Testis (tissue), 3 donors: Measurements from ENCODE around the gene RASL10B. TPM values are rescaled to one million over a fixed set of nuclear protein-coding genes. Genes with fewer than 3 reads are reported as not detected.

Source experiments
- DNase-seq: peaks from one replicate; pipeline ENCODE4 v3.0.0-alpha.2; 2019
- H3K27ac ChIP-seq, 2 donors: fragments of 200-600 bp; sonication (generic); one replicate each; pipeline ENCODE4 v1.5.1; 2019
- H3K27me3 ChIP-seq: fragments of 200-600 bp; sonication (generic); one replicate; pipeline ENCODE4 v1.5.1; 2019
- H3K36me3 ChIP-seq: fragments of 200-600 bp; sonication (generic); one replicate; pipeline ENCODE4 v1.5.1; 2017; ENCODE audit warnings: low read depth; ENCODE audit errors: missing control alignments
- H3K4me1 ChIP-seq: fragments of 200-600 bp; sonication (generic); one replicate; pipeline ENCODE4 v1.5.1; 2019
- H3K4me3 ChIP-seq, 2 donors: fragments of 200-600 bp; sonication (generic); one replicate each; pipeline ENCODE4 v1.5.1; 2017 to 2019
- H3K9me3 ChIP-seq: fragments of 200-600 bp; sonication (generic); one replicate; pipeline ENCODE4 v1.5.1; 2017
- POLR2A ChIP-seq: fragments of 450-650 bp; IDR thresholded peaks from one replicate; pipeline ENCODE4 v1.6.1; 2017; ENCODE audit warnings: antibody characterized with exemption, mild to moderate bottlenecking, moderate library complexity
- WGBS, 2 donors: methylation state at CpG; one replicate each; pipeline ENCODE4 v1.1.5; 2018; 5-methylcytosine and 5-hydroxymethylcytosine counted together
- intact Hi-C: fragments of 100-400 bp; cut with DNase I; formaldehyde crosslinking; loops from one replicate; pipeline ENCODE4 v1.15.1; 2023; ENCODE audit warnings: low total_unique reads
- polyA plus RNA-seq: library from polyadenylated mRNA; stranded (reverse); fragments of 350-450 nt; fragmentation: Illumina TruSeq; extraction: RNeasy Lipid Tissue Mini Kit (QIAGEN cat#74804); gene quantifications from one replicate; pipeline ENCODE4 v1.2.3, GENCODE V29; 2014; ENCODE audit warnings: low read depth, low replicate concordance; ENCODE audit not compliant: insufficient read depth
- total RNA-seq, 2 donors: library from RNA; depleted of rRNA; stranded (reverse); fragments of >200 nt; gene quantifications; one replicate each; pipeline ENCODE4 v1.2.3, GENCODE V29; 2016
- TF ChIP-seq, protein P1 (sequence below), 3 experiments: fragments of 450-650 bp in 2 of 3; fragments of 200-600 bp in 1 of 3; sonication (generic) in 1 of 3; IDR thresholded peaks; one replicate each; pipeline ENCODE4 v1.5.1; 2016 to 2019; ENCODE audit warnings: antibody characterized with exemption in 3 of 3, mild to moderate bottlenecking in 2 of 3, moderate library complexity in 1 of 3

Gene RASL10B
- total and polyA plus RNA-seq, 3 donors from 2014 or later, result 2.5 to 4.8 (median 3.8) TPM

- Histone ChIP-seq H3K4me1 (peaks cover 6% of the 10 kb centered on the region), H3K9me3 (no peaks in the 10 kb centered on the region), H3K27ac (no peak overlapping the region), H3K36me3 (no peaks in the 10 kb centered on the region), H3K4me3 (no peak overlapping the region), H3K27me3 (no peaks in the 10 kb centered on the region)
- TF ChIP-seq, protein P1, sequence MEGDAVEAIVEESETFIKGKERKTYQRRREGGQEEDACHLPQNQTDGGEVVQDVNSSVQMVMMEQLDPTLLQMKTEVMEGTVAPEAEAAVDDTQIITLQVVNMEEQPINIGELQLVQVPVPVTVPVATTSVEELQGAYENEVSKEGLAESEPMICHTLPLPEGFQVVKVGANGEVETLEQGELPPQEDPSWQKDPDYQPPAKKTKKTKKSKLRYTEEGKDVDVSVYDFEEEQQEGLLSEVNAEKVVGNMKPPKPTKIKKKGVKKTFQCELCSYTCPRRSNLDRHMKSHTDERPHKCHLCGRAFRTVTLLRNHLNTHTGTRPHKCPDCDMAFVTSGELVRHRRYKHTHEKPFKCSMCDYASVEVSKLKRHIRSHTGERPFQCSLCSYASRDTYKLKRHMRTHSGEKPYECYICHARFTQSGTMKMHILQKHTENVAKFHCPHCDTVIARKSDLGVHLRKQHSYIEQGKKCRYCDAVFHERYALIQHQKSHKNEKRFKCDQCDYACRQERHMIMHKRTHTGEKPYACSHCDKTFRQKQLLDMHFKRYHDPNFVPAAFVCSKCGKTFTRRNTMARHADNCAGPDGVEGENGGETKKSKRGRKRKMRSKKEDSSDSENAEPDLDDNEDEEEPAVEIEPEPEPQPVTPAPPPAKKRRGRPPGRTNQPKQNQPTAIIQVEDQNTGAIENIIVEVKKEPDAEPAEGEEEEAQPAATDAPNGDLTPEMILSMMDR (IDR thresholded peaks at IDR 0.05), result no peak
- no peak for TF ChIP-seq POLR2A
- intact Hi-C loops, result no loop called here
- DNase-seq, result no peak
- 87 to 94% methylated on average over 4 to 6 of the region's 6 CpGs for WGBS, 2 donors
Observed at GRCh38 chr17:35733366-35733765, 1.9 kb downstream of the RASL10B start.

DNA sequence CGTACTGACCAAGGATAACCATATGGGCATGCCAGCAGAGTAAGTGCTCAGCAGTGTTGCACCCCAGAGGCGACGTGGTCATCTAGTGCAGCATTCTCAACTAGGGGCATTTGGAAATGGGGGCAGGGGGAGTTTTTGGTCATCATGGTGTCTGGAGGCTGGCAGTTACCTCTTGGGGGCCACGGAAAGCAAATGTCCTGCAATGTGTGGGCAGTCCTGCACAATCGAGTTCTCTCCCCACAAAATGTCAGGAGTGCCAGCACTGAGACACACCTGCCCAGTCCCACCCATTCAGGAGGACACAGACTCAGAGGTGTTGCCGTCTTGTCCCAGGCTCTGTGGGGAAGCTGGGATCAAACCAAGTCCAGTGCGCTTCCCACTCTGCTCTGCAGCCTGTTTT lies 3.0 kb downstream of the RASL10B start:
- 88 to 92% methylated on average over 7 of the region's 7 CpGs for WGBS, 2 donors

GRCh38 chr17:35735036-35735805 lies 3.8 kb downstream of the RASL10B start:
- DNase-seq, result no peak
- intact Hi-C loops, result no loop called here
- Histone ChIP-seq H3K27ac (no peak overlapping the region), H3K27me3 (no peaks in the 10 kb centered on the region), H3K9me3 (no peaks in the 10 kb centered on the region), H3K4me1 (peaks cover 6% of the 10 kb centered on the region), H3K4me3 (no peak overlapping the region), H3K36me3 (no peaks in the 10 kb centered on the region)
- 82 to 86% methylated on average over 21 to 29 of the region's 29 CpGs for WGBS, 2 donors
- no peak for TF ChIP-seq POLR2A
- TF ChIP-seq, protein P1 (IDR thresholded peaks at IDR 0.05), result no peak

More for the DNA sequence above, 3.0 kb downstream of the RASL10B start:
- no peaks in the 10 kb centered on the region for H3K27me3 ChIP-seq
- DNase-seq, result no peak
- no peak for TF ChIP-seq POLR2A
- TF ChIP-seq, protein P1 (IDR thresholded peaks at IDR 0.05), result no peak
- no peaks in the 10 kb centered on the region for H3K36me3 ChIP-seq
- intact Hi-C loops, result no loop called here
- H3K9me3 ChIP-seq, result no peaks in the 10 kb centered on the region
- no peak overlapping the region for H3K27ac ChIP-seq
- peaks cover 6% of the 10 kb centered on the region for H3K4me1 ChIP-seq
- H3K4me3 ChIP-seq, result no peak overlapping the region

- H3K4me3 ChIP-seq, result no peak overlapping the region
- TF ChIP-seq POLR2A, result no peak
- TF ChIP-seq, protein P1 (IDR thresholded peaks at IDR 0.05), result no peak
Observed at GRCh38 chr17:35736236-35736635, 4.8 kb downstream of the RASL10B start.

More at GRCh38 chr17:35736236-35736635, 4.8 kb downstream of the RASL10B start:
- Histone ChIP-seq H3K4me1 (peaks cover 1% of the 10 kb centered on the region), H3K27ac (no peak overlapping the region), H3K27me3 (no peaks in the 10 kb centered on the region), H3K36me3 (no peaks in the 10 kb centered on the region), H3K9me3 (no peaks in the 10 kb centered on the region)
- no peak for DNase-seq
- WGBS, 2 donors, result 92 to 93% methylated on average over 3 to 5 of the region's 5 CpGs
- intact Hi-C loops, result no loop called here
